GM12874 (cell line): Measurements from ENCODE around the gene WDR38.

ENCODE experiments used
- CTCF ChIP-seq: IDR thresholded peaks from 2 replicates; pipeline ENCODE4 v1.5.1; 2011; ENCODE audit warnings: low read depth, mild to moderate bottlenecking, control low read depth, low read length, moderate library complexity; ENCODE audit not compliant: insufficient read depth

Gene WDR38

GRCh38 chr9:124852829-124853531, at the start of gene WDR38:
WDR38 (plus strand) TSS chr9:124853460; CDS start chr9:124853532, 72 bp downstream.
- peak; percentile 96 for TF ChIP-seq CTCF

- no peak for TF ChIP-seq CTCF
Observed at GRCh38 chr9:124803911-124804310, 49.3 kb upstream of the WDR38 start.

- no peak for TF ChIP-seq CTCF
Observed at GRCh38 chr9:124805186-124805585, 48.1 kb upstream of the WDR38 start.

GRCh38 chr9:124808246-124808956, 44.9 kb upstream of the WDR38 start:
- TF ChIP-seq CTCF, result no peak

- TF ChIP-seq CTCF, result no peak
Observed at GRCh38 chr9:124809211-124809610, 44.0 kb upstream of the WDR38 start.

GRCh38 chr9:124809741-124810500, 43.3 kb upstream of the WDR38 start:
- no peak for TF ChIP-seq CTCF
